ENCODE data around the gene AFF3. TPM values are rescaled to one million over a fixed set of nuclear protein-coding genes. Genes with fewer than 3 reads are reported as not detected.

Gene AFF3
- total and polyA plus RNA-seq, 2 donors (not counting 3 experiments of a cell fraction or from before 2014, with no cell fraction given) = 0.06 to 0.07 TPM

DNA sequence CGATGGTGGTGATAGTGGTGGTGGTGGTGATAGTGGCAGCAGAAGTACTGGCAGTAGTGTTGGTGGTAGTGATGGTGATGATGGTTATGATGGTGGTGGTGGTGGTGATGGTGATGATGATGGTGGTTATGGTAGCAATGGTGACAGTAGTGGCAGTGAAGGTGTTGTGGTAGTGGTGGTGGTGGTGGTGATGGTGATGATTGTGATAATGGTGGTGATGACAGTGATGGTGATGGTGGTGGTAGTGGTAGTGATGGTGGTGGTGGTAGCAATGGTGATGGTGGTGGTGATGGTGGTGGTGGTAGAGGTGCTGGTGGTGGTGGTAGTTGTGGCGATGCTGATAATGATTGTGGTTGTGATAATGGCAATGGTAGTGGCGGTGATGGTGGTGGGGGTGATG, 126.5 kb downstream of the AFF3 start:
- Histone ChIP-seq H2AFZ (ENCODE audit: low read depth, low read length) (no peak overlapping the region), H3K27ac (ENCODE audit: insufficient read depth, low read depth, low read length) (no peak overlapping the region), H3K9me1 (replicated peaks; ENCODE audit: control insufficient read depth, extremely low read depth, insufficient read depth, low read length) (no peaks in the 10 kb centered on the region), H3K4me2 (ENCODE audit: insufficient read depth, low read length) (no peak overlapping the region), H3K9ac (replicated peaks; ENCODE audit: extremely low read depth, insufficient read depth, low read length) (no peak overlapping the region), H3K27me3 (ENCODE audit: control insufficient read depth in 2 of 2, insufficient read depth in 2 of 2, low read length in 2 of 2) (no peaks in the 10 kb centered on the region), H3K4me1 (ENCODE audit: control insufficient read depth, extremely low read depth, insufficient read depth, low read length) (no peaks in the 10 kb centered on the region), H4K20me1 (replicated peaks; ENCODE audit: control insufficient read depth, extremely low read depth, insufficient read depth, low read length) (no peaks in the 10 kb centered on the region), H3K36me3 (ENCODE audit: control insufficient read depth in 2 of 2, extremely low read depth in 1 of 2, insufficient read depth in 2 of 2, low read length in 2 of 2) (no peaks in the 10 kb centered on the region), H3K79me2 (ENCODE audit: control insufficient read depth, insufficient read depth, low read length) (no peaks in the 10 kb centered on the region), H3K4me3 (replicated peaks in 1 of 3; ENCODE audit: insufficient read depth in 1 of 3, low read depth in 1 of 3, low read length in 3 of 3) (no peak overlapping the region), H3K9me3 (replicated peaks; ENCODE audit: control insufficient read depth, insufficient read depth, low read length) (no peaks in the 10 kb centered on the region)
- no peak for TF ChIP-seq EZH2 (IDR thresholded peaks at IDR 0.05; ENCODE audit: borderline replicate concordance, low read depth, low read length, severe bottlenecking)
- no peak for TF ChIP-seq POLR2AphosphoS5 (IDR thresholded peaks at IDR 0.05; ENCODE audit: insufficient read depth, low read depth, low read length)
- TF ChIP-seq GATA2 (IDR thresholded peaks at IDR 0.05; ENCODE audit: insufficient read depth, insufficient read length, low read depth, low read length) = no peak
- TF ChIP-seq MYC (IDR thresholded peaks at IDR 0.05; ENCODE audit: low read depth, low read length) = no peak
- TF ChIP-seq POLR2A (IDR thresholded peaks at IDR 0.05; ENCODE audit: low read depth, low read length) = no peak
- TF ChIP-seq FOS (IDR thresholded peaks at IDR 0.05; ENCODE audit: borderline replicate concordance, insufficient read depth, low read length) = no peak
- TF ChIP-seq, protein P1, sequence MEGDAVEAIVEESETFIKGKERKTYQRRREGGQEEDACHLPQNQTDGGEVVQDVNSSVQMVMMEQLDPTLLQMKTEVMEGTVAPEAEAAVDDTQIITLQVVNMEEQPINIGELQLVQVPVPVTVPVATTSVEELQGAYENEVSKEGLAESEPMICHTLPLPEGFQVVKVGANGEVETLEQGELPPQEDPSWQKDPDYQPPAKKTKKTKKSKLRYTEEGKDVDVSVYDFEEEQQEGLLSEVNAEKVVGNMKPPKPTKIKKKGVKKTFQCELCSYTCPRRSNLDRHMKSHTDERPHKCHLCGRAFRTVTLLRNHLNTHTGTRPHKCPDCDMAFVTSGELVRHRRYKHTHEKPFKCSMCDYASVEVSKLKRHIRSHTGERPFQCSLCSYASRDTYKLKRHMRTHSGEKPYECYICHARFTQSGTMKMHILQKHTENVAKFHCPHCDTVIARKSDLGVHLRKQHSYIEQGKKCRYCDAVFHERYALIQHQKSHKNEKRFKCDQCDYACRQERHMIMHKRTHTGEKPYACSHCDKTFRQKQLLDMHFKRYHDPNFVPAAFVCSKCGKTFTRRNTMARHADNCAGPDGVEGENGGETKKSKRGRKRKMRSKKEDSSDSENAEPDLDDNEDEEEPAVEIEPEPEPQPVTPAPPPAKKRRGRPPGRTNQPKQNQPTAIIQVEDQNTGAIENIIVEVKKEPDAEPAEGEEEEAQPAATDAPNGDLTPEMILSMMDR (IDR thresholded peaks at IDR 0.05; ENCODE audit: extremely low read depth in 1 of 2, insufficient read depth in 1 of 2, low read depth in 1 of 2, low read length in 2 of 2) = no peak
- no peak for TF ChIP-seq JUN (IDR thresholded peaks at IDR 0.05; ENCODE audit: borderline replicate concordance, insufficient read depth, insufficient read length, low read depth)
- TF ChIP-seq MAX (IDR thresholded peaks at IDR 0.05; ENCODE audit: insufficient read depth, insufficient read length) = no peak
- POLR2A ChIA-PET = no interaction called here
- dilution Hi-C loops (cut with MboI; ENCODE audit: extremely low pct_ligation_motif_present, low sequenced_read_pairs) = no loop called here
- FAIRE-seq (no peak), DNase-seq (ENCODE audit: low read depth, low spot score) (no peak)
- intact Hi-C loops (cut with micrococcal nuclease) = no loop called here
- CTCF ChIA-PET = no interaction called here
- BruUV-seq (replicated peaks) = no TSS peak
